Naive B cell (primary cell): Measurements from ENCODE around the gene CDK11A. TPM values are rescaled to one million over a fixed set of nuclear protein-coding genes. Genes with fewer than 3 reads are reported as not detected.
"Not testable (repeated sequence)": the region's sequence is repeated elsewhere in the genome, so short reads cannot be mapped to it uniquely, and the experiment has no call there.

Source experiments
- ATAC-seq, 2 donors: fragments of 150-1000 bp; cut with Tn5 transposase; 2 replicates each; pipeline ENCODE4 v1.10.0; 2021; ENCODE audit warnings: low read depth in 2 of 2, mild to moderate bottlenecking in 2 of 2, moderate library complexity in 2 of 2
- DNase-seq: peaks from one replicate; pipeline ENCODE4 v3.0.0; 2022
- H3K27ac Mint-ChIP-seq, 6 donors: one replicate each; pipeline ENCODE4 v1.8.0; 2020 to 2022; ENCODE audit warnings: mild to moderate bottlenecking in 6 of 6, mixed read lengths in 6 of 6, moderate library complexity in 5 of 6, inconsistent platforms in 2 of 6
- H3K27me3 Mint-ChIP-seq, 3 donors: one replicate each; pipeline ENCODE4 v1.8.0; 2021 to 2022; ENCODE audit warnings: mixed read lengths in 3 of 3, mild to moderate bottlenecking in 1 of 3
- H3K36me3 Mint-ChIP-seq, 2 donors: one replicate each; pipeline ENCODE4 v1.8.0; 2020 to 2022; ENCODE audit warnings: mixed read lengths in 2 of 2, inconsistent platforms in 1 of 2, mild to moderate bottlenecking in 1 of 2
- H3K4me1 Mint-ChIP-seq, 3 donors: one replicate each; pipeline ENCODE4 v1.8.0; 2020 to 2022; ENCODE audit warnings: mixed read lengths in 3 of 3, inconsistent platforms in 1 of 3, mild to moderate bottlenecking in 1 of 3, moderate library complexity in 1 of 3
- H3K4me3 Mint-ChIP-seq, 8 donors: one replicate each; pipeline ENCODE4 v1.8.0; 2020 to 2022; ENCODE audit warnings: mild to moderate bottlenecking in 8 of 8, mixed read lengths in 8 of 8, moderate library complexity in 8 of 8, inconsistent platforms in 2 of 8
- H3K9me3 Mint-ChIP-seq, 7 donors: one replicate each; pipeline ENCODE4 v1.8.0; 2020 to 2022; ENCODE audit warnings: mixed read lengths in 7 of 7, mild to moderate bottlenecking in 5 of 7, inconsistent platforms in 2 of 7, moderate library complexity in 1 of 7
- polyA plus RNA-seq, 6 donors: library from polyadenylated mRNA; unstranded; fragments of 300-500 nt; fragmentation: Illumina TruSeq; gene quantifications; one replicate each; pipeline ENCODE4 v1.2.3, GENCODE V29; 2021; ENCODE audit warnings: low read depth in 6 of 6

Gene CDK11A
- polyA plus RNA-seq, 6 donors from 2014 or later: 11.9 to 24.1 (median 14.0) TPM

DNA sequence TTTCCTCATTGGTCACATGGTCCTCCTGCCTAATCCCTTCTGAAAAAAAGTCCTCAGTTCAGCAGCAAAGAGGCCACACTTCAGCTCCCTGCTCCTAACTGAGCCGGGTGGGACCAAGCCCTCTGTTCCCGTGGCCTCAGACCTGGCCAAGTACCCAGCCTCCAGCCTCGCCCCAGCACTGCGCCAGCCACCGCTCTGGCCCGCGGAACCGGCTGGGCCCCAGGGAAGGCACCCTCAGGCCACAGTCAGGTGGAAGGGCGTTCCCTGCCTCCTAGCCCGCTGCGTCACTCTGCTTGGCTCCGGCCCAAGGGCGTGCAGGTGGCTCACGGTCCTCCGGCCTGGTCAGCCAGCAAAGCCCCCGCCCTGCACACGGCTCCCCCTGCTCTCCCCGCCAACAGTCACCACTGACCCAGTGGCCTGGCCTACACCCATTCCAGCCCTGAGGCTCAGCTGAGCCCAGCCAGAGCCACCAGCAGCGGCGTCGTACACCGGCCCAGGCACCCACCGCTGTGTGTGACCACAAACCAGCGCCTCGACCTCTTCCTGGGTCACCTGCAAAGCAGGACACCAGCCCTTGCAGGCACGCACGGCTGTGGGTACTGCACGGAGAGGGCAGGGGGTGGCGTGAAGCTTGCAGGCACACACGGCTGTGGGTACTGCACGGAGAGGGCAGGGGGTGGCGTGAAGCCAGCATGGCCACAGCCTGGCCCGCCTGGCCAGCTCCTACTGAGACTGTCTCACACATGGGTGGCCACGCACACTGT, 34.7 kb upstream of the CDK11A start:
- ATAC-seq (no peak), DNase-seq (no peak)
- H3K27ac Mint-ChIP-seq: peak overlapping the region in 1 of 6 donors; percentile 67
- H3K36me3 Mint-ChIP-seq: no peaks in the 10 kb centered on the region
- no peak overlapping the region for H3K4me3 Mint-ChIP-seq
- peaks cover 2 to 14% (median 9%) of the 10 kb centered on the region in 3 donors for H3K4me1 Mint-ChIP-seq
- no peaks in the 10 kb centered on the region for H3K9me3 Mint-ChIP-seq
- no peaks in the 10 kb centered on the region for H3K27me3 Mint-ChIP-seq

DNA sequence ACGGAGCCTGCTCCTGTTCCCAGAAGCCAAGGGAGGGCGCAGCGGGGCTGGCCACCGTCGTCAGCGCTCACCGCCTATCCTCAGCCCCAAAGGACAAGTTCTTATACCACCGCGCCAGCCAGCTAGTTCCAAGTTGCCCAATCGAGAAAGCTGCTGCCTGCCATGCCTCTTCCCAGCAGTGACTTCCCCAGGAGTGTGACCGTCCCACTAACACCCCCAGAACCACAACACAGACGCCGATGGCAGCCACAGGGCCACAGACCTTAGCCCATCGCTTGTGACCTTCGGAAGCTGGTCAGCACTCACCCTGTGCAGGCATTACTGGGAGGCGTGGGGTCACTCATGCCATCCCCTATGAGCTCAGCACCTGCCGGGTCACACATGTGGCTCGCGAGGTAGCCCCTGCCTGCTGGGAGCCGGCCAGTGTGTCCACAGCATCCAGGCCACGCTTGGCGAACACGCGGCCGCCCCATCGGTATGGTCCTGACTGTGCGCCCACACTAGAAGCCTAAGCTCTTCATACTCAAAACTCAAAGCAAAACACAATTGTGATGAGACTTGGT, 34.0 kb upstream of the CDK11A start:
- peak overlapping the region in 1 of 8 donors; percentile 11 for H3K4me3 Mint-ChIP-seq
- H3K36me3 Mint-ChIP-seq: no peaks in the 10 kb centered on the region
- peak overlapping the region in 1 of 6 donors; percentile 82 for H3K27ac Mint-ChIP-seq
- no peaks in the 10 kb centered on the region for H3K27me3 Mint-ChIP-seq
- DNase-seq: no peak
- ATAC-seq: no peak
- H3K4me1 Mint-ChIP-seq: peaks cover 2 to 13% (median 9%) of the 10 kb centered on the region in 3 donors
- H3K9me3 Mint-ChIP-seq: no peaks in the 10 kb centered on the region

DNA sequence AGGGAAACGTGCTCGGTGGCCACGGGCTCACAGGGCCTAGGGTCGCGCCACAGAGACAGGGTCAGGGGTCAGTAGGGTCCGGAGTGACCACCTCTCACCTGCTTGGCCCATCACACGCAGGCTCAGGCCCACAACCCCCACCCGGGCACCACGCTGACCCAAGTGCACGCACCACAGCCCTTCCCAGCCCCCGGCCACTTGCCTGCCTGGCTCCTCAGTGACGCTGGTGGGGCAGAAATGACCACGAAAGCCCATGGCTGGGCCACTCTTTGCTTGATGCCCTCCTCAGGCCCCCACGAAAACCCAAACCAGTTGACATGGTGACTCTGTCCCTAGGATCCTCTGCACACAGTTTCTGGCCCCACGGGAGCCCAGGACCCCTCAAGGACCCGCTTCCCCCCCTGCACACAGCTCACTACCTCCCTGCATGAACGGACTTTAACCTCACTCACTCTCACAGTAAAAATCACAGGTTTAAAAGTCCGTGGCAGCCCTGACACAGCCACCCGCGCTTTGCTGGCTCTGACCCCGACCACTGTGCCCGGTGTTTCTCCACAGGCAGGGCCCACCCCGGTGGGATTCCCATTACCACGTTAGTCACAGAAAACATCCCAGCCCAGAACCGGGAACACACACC, 33.4 kb upstream of the CDK11A start:
- H3K4me1 Mint-ChIP-seq: peaks cover 2 to 13% (median 9%) of the 10 kb centered on the region in 3 donors
- DNase-seq (no peak), ATAC-seq (no peak)
- no peaks in the 10 kb centered on the region for H3K9me3 Mint-ChIP-seq
- H3K27me3 Mint-ChIP-seq: no peaks in the 10 kb centered on the region
- no peak overlapping the region for H3K4me3 Mint-ChIP-seq
- H3K27ac Mint-ChIP-seq: peak overlapping the region in 2 of 6 donors; percentile 24 to 37
- no peaks in the 10 kb centered on the region for H3K36me3 Mint-ChIP-seq

DNA sequence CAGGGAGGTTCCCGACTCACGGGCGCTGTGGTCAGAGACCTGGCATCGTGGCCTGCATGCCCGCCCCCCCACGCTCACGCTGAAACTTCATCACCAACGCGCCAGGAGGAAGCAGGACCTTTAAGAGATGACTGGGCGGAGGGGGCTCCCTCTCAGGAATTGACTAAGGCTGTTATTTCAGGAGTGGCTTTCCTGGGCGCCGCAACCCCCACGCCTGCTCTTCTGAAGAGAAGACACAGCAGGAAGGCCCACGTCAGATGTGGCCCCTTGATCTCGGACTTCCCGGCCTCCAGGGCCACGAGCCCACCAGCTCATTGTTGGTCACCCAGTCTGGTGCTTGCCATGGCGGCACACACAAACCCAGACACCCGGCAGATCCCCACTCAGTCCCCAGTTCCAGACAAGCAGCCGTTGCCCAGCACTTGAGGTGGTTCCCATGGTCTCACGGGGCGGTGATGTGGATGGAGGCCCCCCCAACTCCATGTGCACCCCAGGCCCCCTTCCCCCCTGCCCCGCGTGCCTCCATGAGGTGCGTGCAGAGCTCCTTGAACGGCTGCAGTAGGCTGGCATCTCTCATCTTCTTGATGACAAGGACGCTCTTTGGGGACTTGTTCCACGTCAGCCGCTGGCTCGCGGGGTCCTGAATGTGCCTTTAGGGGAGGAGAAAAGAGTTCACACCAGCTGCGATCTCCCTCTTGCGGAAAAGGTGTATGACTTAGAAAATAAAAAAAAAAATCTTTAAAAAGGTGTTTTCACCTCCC, 32.7 kb upstream of the CDK11A start:
- H3K27ac Mint-ChIP-seq: peak overlapping the region in 1 of 6 donors; percentile 47
- peaks cover 2 to 10% (median 6%) of the 10 kb centered on the region in 3 donors for H3K4me1 Mint-ChIP-seq
- H3K27me3 Mint-ChIP-seq: no peaks in the 10 kb centered on the region
- DNase-seq: no peak
- no peak for ATAC-seq
- no peaks in the 10 kb centered on the region for H3K36me3 Mint-ChIP-seq
- no peak overlapping the region for H3K4me3 Mint-ChIP-seq
- H3K9me3 Mint-ChIP-seq: no peaks in the 10 kb centered on the region

DNA sequence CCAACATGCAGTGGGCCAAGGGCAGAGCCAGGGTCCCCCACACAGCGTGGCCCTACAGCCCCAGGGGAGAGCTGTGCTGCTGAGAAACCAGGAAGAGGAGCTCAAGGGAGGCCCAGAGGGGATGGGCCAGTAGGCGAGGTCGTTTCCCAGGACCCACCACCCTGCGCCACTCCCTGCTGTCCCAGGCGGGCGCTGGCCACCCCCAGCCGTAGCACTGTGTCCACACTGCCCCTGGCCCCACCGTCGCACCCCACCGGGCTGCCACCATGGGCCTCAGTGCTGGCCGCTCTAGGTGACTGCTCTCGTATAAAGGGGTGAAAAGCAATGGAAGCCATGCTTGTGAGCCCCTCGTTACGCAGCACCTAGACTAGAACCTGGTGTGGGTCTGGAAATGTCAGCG, 31.7 kb upstream of the CDK11A start:
- no peaks in the 10 kb centered on the region for H3K36me3 Mint-ChIP-seq
- H3K4me1 Mint-ChIP-seq: peaks cover 2 to 7% (median 4%) of the 10 kb centered on the region in 3 donors
- H3K9me3 Mint-ChIP-seq: no peaks in the 10 kb centered on the region
- no peaks in the 10 kb centered on the region for H3K27me3 Mint-ChIP-seq
- no peak overlapping the region for H3K4me3 Mint-ChIP-seq
- H3K27ac Mint-ChIP-seq: no peak overlapping the region
- DNase-seq (no peak), ATAC-seq (no peak)

DNA sequence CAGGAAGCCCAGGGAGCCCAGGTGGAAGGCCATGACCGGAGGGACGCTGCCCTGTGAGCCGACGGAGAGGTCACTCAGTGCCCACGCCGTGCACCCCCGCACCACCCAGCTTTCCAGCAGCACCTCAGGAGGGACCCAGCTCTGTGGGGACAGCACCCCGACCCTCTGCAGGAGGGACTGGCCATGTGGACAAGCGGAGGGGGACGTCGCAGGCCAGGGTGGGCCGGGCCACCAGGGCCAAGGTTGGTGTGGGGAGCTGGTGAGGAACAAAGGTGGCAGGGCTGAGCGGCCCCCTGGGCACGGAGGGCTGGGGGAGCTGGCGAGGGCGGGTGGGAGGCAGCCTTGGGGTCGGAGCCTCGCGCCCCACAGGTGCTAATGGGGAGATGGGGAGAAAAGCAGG, 31.3 kb upstream of the CDK11A start:
- no peaks in the 10 kb centered on the region for H3K27me3 Mint-ChIP-seq
- no peaks in the 10 kb centered on the region for H3K9me3 Mint-ChIP-seq
- peaks cover 2 to 7% (median 4%) of the 10 kb centered on the region in 3 donors for H3K4me1 Mint-ChIP-seq
- DNase-seq (no peak), ATAC-seq (no peak)
- H3K36me3 Mint-ChIP-seq: no peaks in the 10 kb centered on the region
- H3K27ac Mint-ChIP-seq: no peak overlapping the region
- no peak overlapping the region for H3K4me3 Mint-ChIP-seq

DNA sequence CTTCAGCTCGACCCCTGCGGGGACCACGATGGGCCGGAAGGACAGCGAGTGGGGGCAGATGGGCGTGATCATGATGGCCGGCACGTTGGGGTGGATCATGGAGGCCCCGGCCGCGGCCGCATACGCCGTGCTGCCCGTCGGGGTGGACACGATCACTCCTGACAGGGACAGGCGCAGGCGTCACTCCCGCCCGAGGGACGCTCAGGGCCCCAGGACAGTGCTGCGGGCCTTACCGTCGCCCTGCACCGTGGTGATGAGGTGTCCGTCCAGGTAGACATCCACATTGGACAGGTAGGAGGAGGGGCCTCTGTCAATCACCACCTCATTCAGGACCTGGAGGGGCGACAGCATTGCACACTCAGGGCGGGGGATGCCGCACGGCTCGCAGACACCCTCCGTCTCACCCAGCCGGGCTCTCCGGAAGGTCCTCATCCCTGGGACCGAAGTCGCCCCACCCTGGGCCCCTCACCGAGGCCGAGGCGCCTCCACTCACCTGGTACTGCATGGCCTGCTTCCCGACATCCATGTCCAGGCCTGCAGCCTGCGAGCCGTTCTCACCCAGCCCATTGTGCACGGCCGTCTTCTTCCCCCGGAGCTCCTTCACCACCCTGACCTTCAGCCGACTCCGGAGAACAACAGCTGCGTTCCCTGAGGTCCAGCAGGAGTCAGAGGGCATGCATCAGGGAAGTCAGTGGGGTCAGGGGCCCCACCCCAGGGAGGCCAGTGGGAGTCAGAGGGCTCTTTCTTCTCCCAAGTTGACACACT, 30.1 kb upstream of the CDK11A start:
- Mint-ChIP-seq H3K4me3 (no peak overlapping the region), H3K4me1 (peaks cover 2 to 10% (median 2%) of the 10 kb centered on the region in 3 donors), H3K27me3 (no peaks in the 10 kb centered on the region), H3K27ac (peak overlapping the region in 1 of 6 donors; percentile 22), H3K9me3 (no peaks in the 10 kb centered on the region), H3K36me3 (no peaks in the 10 kb centered on the region)
- DNase-seq: no peak
- no peak for ATAC-seq

DNA sequence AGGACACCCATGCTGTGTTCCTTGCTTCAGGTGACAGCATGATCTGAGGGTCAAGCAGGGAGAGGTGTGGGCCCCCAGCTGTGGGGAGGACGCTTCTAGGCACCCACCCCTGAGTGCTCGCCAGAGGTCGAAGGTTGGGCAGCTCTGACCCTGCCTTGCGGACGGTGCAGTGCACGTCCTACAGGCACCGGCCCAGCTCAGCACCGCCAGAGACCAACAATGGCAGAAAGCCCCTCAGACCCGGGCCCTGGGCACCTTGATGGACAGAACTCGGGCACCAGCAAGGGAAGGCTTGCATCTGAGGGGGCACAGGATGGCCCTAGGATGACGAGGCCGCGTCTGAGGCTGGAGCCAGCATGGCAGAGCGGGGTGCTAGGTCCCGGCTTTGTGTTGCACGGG, 29.4 kb upstream of the CDK11A start:
- DNase-seq (no peak), ATAC-seq (no peak)
- Mint-ChIP-seq H3K9me3 (no peaks in the 10 kb centered on the region), H3K27me3 (no peaks in the 10 kb centered on the region), H3K36me3 (no peaks in the 10 kb centered on the region), H3K4me3 (no peak overlapping the region), H3K27ac (no peak overlapping the region), H3K4me1 (peaks cover 0 to 13% (median 2%) of the 10 kb centered on the region in 3 donors)

DNA sequence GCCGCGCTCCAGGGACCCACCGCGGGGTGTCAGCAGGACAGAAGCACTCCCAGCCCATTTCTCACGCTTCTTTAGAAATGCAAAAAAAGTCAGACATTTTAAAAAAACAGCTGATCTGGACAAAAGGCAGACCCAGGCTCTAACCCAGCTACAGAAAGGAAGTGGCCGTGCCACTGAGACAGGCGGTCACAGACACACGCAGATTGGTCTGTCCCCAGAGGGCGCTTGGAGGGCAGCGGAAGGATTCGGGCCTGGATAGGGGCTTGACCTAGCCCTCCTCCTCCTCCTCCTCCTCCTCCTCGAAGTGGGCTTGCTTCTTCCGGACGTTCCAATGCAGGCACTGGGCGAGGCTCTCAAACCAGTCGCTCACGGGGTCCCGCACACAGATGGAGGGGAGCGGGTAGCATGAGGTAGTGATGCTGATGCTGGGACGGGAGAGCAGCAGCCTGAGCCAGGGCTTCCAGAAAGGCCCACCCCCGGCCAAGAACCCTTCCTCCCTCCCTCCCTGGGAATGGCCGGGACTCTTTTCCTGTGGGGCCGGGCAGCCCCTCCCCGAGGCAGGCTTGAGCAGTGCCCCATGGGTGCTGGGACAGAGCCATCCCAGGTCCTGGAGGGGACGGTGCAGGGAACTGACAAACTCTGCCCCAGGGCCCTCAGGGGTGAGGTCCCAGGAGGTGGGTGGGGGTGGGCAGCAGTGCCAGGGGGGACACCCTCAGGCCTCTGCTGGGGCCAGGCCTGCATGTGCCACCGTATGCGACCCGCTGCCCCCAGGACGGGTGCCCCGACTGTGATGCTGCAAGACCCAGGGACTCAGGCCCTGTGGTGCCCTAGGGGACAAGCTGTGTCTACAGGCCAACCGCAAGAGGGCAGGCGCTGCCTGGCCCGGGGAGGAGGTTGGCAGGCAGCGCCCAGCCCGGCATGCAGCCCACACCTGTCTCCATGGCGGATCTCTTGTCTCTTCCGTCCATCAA, 28.8 kb upstream of the CDK11A start:
- Mint-ChIP-seq H3K27ac (no peak overlapping the region), H3K4me3 (no peak overlapping the region), H3K9me3 (no peaks in the 10 kb centered on the region), H3K27me3 (no peaks in the 10 kb centered on the region), H3K36me3 (no peaks in the 10 kb centered on the region), H3K4me1 (peaks cover 0 to 9% (median 3%) of the 10 kb centered on the region in 3 donors)
- ATAC-seq: no peak
- DNase-seq: no peak

DNA sequence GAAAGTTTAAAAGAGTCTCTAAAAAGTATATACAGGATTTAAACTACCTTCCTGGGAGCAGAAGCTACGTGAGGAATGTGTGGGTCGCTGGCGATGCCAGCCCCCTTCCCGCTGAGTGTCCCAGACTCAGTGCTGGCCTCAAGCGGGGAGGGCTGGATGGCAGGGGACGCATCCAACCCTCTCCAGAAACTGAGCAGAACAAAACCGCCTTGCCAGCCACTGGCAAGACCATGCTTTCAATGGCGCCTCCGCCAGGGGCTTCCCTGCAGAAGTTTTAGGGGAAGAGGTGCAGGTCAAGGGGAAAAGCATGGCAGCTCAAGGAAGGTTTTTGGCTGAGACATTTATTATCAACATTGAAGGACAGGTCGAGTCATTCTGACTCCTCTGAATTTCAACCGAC, 28.0 kb upstream of the CDK11A start:
- H3K4me3 Mint-ChIP-seq: no peak overlapping the region
- no peaks in the 10 kb centered on the region for H3K27me3 Mint-ChIP-seq
- DNase-seq (no peak), ATAC-seq (no peak)
- peak overlapping the region in 1 of 6 donors; percentile 30 for H3K27ac Mint-ChIP-seq
- H3K36me3 Mint-ChIP-seq: no peaks in the 10 kb centered on the region
- peaks cover 0 to 6% (median 3%) of the 10 kb centered on the region in 3 donors for H3K4me1 Mint-ChIP-seq
- no peaks in the 10 kb centered on the region for H3K9me3 Mint-ChIP-seq

DNA sequence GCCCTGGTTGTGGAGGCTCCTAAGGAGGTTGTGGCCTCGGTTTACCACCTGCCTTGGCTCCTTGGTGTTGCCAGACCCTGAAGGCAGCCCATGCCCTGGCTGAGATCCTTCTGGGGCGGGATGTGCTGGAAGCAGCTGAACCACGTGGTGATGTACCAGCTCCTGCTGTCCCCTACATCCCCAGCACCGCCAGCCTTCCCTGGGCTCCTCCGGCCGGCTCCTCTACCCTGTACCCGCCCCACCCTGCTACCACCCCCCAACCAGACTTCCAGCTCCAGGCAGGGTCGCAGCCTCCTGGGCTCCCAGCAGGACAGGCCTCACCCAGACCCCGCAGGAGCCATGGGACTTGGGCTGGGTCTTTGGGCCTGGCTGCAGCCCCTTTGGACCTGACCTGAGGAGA, 25.8 kb upstream of the CDK11A start:
- DNase-seq, H3K4me3 Mint-ChIP-seq, H3K27me3 Mint-ChIP-seq, ATAC-seq, H3K27ac Mint-ChIP-seq, H3K4me1 Mint-ChIP-seq, H3K9me3 Mint-ChIP-seq, H3K36me3 Mint-ChIP-seq: not testable (repeated sequence)

DNA sequence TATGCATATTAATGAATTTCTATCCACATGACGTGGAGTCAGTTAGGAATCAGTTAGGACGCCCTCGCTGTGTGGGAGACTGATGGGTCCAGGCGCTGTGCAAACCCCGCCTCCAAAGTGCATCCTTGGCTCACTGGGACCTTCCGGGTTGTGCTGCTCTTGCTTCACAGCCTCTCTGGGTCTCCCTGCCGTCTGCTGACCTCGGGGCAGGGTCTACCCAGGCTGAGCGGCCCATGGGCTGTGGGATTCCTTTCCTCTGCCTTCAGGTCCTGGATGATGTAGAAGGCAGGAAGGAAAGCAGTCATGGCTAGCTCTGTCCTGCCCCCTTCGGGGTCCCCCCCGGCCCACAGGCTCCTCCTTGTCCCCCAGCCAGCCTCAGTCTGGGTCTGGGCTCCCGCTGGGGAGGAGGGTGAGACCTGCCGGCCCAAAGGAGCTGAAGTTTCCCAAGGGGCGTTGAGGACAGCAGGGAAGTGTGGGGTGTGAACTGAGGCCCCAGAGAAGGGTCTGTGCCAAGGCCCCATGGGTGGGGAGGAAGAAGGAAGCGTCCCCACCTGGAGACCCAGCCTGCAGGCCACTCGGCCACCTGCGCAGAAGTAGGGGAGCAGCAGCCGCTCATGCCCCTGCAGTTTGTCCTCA, 24.6 kb upstream of the CDK11A start:
- Mint-ChIP-seq H3K4me1 (peaks cover 2 to 6% (median 3%) of the 10 kb centered on the region in 3 donors), H3K36me3 (no peaks in the 10 kb centered on the region), H3K4me3 (peak overlapping the region in 1 of 8 donors; percentile 71), H3K27me3 (no peaks in the 10 kb centered on the region), H3K27ac (peak overlapping the region in 2 of 6 donors; percentile 4 to 7), H3K9me3 (no peaks in the 10 kb centered on the region)
- no peak for ATAC-seq
- DNase-seq: no peak
